Measurements from ENCODE around the gene ARHGAP8.

The ARHGAP8 gene

GRCh38 chr22:44834065-44834464, 81.7 kb downstream of the ARHGAP8 start:
- Mint-ChIP-seq H3K27ac (no peak overlapping the region), H3K4me3 (no peak overlapping the region), H3K27me3 (peaks cover 26% of the 10 kb centered on the region), H3K4me1 (no peaks in the 10 kb centered on the region), H3K9me3 (peaks cover 13 to 18% of the 10 kb centered on the region in 2 donors)
- no peak for DNase-seq
- no peak for ATAC-seq

- Mint-ChIP-seq H3K4me3 (no peak overlapping the region), H3K27ac (no peak overlapping the region), H3K27me3 (peaks cover 41% of the 10 kb centered on the region), H3K9me3 (peaks cover 13 to 18% of the 10 kb centered on the region in 2 donors), H3K4me1 (no peaks in the 10 kb centered on the region)
- ATAC-seq (no peak), DNase-seq (no peak)
Measured at GRCh38 chr22:44837481-44837880, 85.1 kb downstream of the ARHGAP8 start.

GRCh38 chr22:44838316-44839016, 86.1 kb downstream of the ARHGAP8 start:
- ATAC-seq: no peak
- peaks cover 31% of the 10 kb centered on the region for H3K27me3 Mint-ChIP-seq

GRCh38 chr22:44839061-44839460, 86.7 kb downstream of the ARHGAP8 start:
- no peak overlapping the region for H3K4me3 Mint-ChIP-seq
- peaks cover 13 to 19% of the 10 kb centered on the region in 2 donors for H3K9me3 Mint-ChIP-seq
- no peaks in the 10 kb centered on the region for H3K4me1 Mint-ChIP-seq
- DNase-seq (no peak), ATAC-seq (no peak)
- no peak overlapping the region for H3K27ac Mint-ChIP-seq
- H3K27me3 Mint-ChIP-seq: peaks cover 25% of the 10 kb centered on the region

More at GRCh38 chr22:44838316-44839016, 86.1 kb downstream of the ARHGAP8 start:
- H3K9me3 Mint-ChIP-seq: peaks cover 13 to 18% of the 10 kb centered on the region in 2 donors
- H3K27ac Mint-ChIP-seq: peak overlapping the region in 1 of 2 donors; percentile 84
- H3K4me1 Mint-ChIP-seq: no peaks in the 10 kb centered on the region
- no peak for DNase-seq
- no peak overlapping the region for H3K4me3 Mint-ChIP-seq

GRCh38 chr22:44839721-44840120, 87.3 kb downstream of the ARHGAP8 start:
- H3K9me3 Mint-ChIP-seq: peaks cover 11 to 19% of the 10 kb centered on the region in 2 donors
- H3K4me3 Mint-ChIP-seq: no peak overlapping the region
- DNase-seq: no peak
- peaks cover 22% of the 10 kb centered on the region for H3K27me3 Mint-ChIP-seq
- H3K4me1 Mint-ChIP-seq: no peaks in the 10 kb centered on the region
- ATAC-seq: no peak
- no peak overlapping the region for H3K27ac Mint-ChIP-seq

GRCh38 chr22:44840611-44841322, 88.4 kb downstream of the ARHGAP8 start:
- Mint-ChIP-seq H3K27me3 (peaks cover 22% of the 10 kb centered on the region), H3K27ac (no peak overlapping the region), H3K9me3 (peaks cover 9 to 22% of the 10 kb centered on the region in 2 donors), H3K4me1 (no peaks in the 10 kb centered on the region), H3K4me3 (no peak overlapping the region)
- DNase-seq (no peak), ATAC-seq (no peak)

- H3K4me3 Mint-ChIP-seq: no peak overlapping the region
- DNase-seq: no peak
- no peak for ATAC-seq
- peaks cover 16% of the 10 kb centered on the region for H3K27me3 Mint-ChIP-seq
- H3K9me3 Mint-ChIP-seq: peaks cover 7 to 18% of the 10 kb centered on the region in 2 donors
- H3K27ac Mint-ChIP-seq: no peak overlapping the region
- no peaks in the 10 kb centered on the region for H3K4me1 Mint-ChIP-seq
Measured at GRCh38 chr22:44842417-44842816, 90.0 kb downstream of the ARHGAP8 start.

GRCh38 chr22:44845191-44845590, 92.8 kb downstream of the ARHGAP8 start:
- Mint-ChIP-seq H3K4me3 (no peak overlapping the region), H3K27me3 (peaks cover 12% of the 10 kb centered on the region), H3K9me3 (peaks cover 7 to 18% of the 10 kb centered on the region in 2 donors), H3K4me1 (no peaks in the 10 kb centered on the region), H3K27ac (no peak overlapping the region)
- ATAC-seq (no peak), DNase-seq (no peak)

GRCh38 chr22:44845796-44846720, 93.7 kb downstream of the ARHGAP8 start:
- H3K27ac Mint-ChIP-seq: no peak overlapping the region

GRCh38 chr22:44846726-44847275, 94.4 kb downstream of the ARHGAP8 start:
- no peak overlapping the region for H3K27ac Mint-ChIP-seq

More at GRCh38 chr22:44845796-44846720, 93.7 kb downstream of the ARHGAP8 start:
- no peaks in the 10 kb centered on the region for H3K4me1 Mint-ChIP-seq
- DNase-seq (no peak), ATAC-seq (no peak)
- peaks cover 3% of the 10 kb centered on the region for H3K27me3 Mint-ChIP-seq
- peaks cover 7 to 18% of the 10 kb centered on the region in 2 donors for H3K9me3 Mint-ChIP-seq
- no peak overlapping the region for H3K4me3 Mint-ChIP-seq

GRCh38 chr22:44847380-44847779, 95.0 kb downstream of the ARHGAP8 start:
- ATAC-seq (no peak), DNase-seq (no peak)
- no peak overlapping the region for H3K27ac Mint-ChIP-seq
- H3K27me3 Mint-ChIP-seq: no peaks in the 10 kb centered on the region
- no peaks in the 10 kb centered on the region for H3K4me1 Mint-ChIP-seq
- H3K4me3 Mint-ChIP-seq: no peak overlapping the region
- peaks cover 7 to 18% of the 10 kb centered on the region in 2 donors for H3K9me3 Mint-ChIP-seq

More at GRCh38 chr22:44846726-44847275, 94.4 kb downstream of the ARHGAP8 start:
- H3K4me1 Mint-ChIP-seq: no peaks in the 10 kb centered on the region
- H3K4me3 Mint-ChIP-seq: no peak overlapping the region
- no peaks in the 10 kb centered on the region for H3K27me3 Mint-ChIP-seq
- DNase-seq (no peak), ATAC-seq (no peak)
- H3K9me3 Mint-ChIP-seq: peaks cover 7 to 18% of the 10 kb centered on the region in 2 donors

GRCh38 chr22:44847892-44848291, 95.5 kb downstream of the ARHGAP8 start:
- Mint-ChIP-seq H3K27ac (no peak overlapping the region), H3K9me3 (peaks cover 7 to 18% of the 10 kb centered on the region in 2 donors), H3K4me1 (no peaks in the 10 kb centered on the region), H3K4me3 (no peak overlapping the region), H3K27me3 (no peaks in the 10 kb centered on the region)
- DNase-seq (no peak), ATAC-seq (no peak)

- Mint-ChIP-seq H3K9me3 (peaks cover 7 to 18% of the 10 kb centered on the region in 2 donors), H3K4me3 (no peak overlapping the region), H3K27me3 (no peaks in the 10 kb centered on the region), H3K27ac (no peak overlapping the region), H3K4me1 (no peaks in the 10 kb centered on the region)
- ATAC-seq: no peak
- DNase-seq: no peak
Measured at GRCh38 chr22:44848296-44848741, 95.9 kb downstream of the ARHGAP8 start.

GRCh38 chr22:44848791-44849420, 96.5 kb downstream of the ARHGAP8 start:
- Mint-ChIP-seq H3K4me3 (no peak overlapping the region), H3K4me1 (no peaks in the 10 kb centered on the region), H3K27me3 (no peaks in the 10 kb centered on the region), H3K9me3 (peaks cover 7 to 17% of the 10 kb centered on the region in 2 donors), H3K27ac (no peak overlapping the region)
- no peak for DNase-seq
- no peak for ATAC-seq

GRCh38 chr22:44850946-44851345, 98.6 kb downstream of the ARHGAP8 start:
- Mint-ChIP-seq H3K27ac (no peak overlapping the region), H3K9me3 (no peaks in the 10 kb centered on the region), H3K4me1 (no peaks in the 10 kb centered on the region), H3K27me3 (no peaks in the 10 kb centered on the region), H3K4me3 (no peak overlapping the region)
- ATAC-seq (no peak), DNase-seq (no peak)
